HuH-7.5 (cell line): ENCODE measurements around the gene MRPS26.
A peak's percentile ranks its signal among the peaks of the same experiment; 100 is the strongest.
"Not testable (repeated sequence)": the region's sequence is repeated elsewhere in the genome, so short reads cannot be mapped to it uniquely, and the experiment has no call there.

Experiments
- DNase-seq: peaks from one replicate; pipeline ENCODE4 v3.0.0; 2011; ENCODE audit warnings: low spot score

The MRPS26 gene

DNA sequence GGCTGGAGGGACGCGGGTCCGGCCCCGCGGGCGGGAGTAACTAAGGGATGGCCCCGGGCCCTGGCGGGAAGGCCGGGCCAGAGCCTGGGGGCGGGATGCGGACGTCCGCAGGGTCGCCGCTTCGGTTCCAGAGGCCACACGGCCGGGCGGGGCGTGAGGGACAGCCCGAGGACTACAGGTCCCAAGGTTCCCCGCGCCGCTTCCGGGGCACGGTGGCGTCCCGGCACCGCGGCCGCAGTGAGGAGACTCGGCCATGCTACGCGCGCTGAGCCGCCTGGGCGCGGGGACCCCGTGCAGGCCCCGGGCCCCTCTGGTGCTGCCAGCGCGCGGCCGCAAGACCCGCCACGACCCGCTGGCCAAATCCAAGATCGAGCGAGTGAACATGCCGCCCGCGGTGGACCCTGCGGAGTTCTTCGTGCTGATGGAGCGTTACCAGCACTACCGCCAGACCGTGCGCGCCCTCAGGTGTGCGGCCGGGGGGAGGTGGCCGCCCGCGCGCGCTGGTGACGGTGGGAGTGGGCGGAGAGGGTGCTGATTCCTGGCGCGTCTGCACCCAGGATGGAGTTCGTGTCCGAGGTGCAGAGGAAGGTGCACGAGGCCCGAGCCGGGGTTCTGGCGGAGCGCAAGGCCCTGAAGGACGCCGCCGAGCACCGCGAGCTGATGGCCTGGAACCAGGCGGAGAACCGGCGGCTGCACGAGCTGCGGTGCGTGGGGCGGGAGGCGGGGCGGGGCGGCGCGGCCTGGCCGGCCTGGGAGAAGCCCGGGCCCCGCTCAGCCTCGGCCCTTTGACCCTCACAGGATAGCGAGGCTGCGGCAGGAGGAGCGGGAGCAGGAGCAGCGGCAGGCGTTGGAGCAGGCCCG, at the start of gene MRPS26:
MRPS26 (plus strand) TSS at position 237 of the 861 bp plus-strand sequence; CDS start at position 254, 17 bp downstream.
- peak; percentile 96 for DNase-seq

DNA sequence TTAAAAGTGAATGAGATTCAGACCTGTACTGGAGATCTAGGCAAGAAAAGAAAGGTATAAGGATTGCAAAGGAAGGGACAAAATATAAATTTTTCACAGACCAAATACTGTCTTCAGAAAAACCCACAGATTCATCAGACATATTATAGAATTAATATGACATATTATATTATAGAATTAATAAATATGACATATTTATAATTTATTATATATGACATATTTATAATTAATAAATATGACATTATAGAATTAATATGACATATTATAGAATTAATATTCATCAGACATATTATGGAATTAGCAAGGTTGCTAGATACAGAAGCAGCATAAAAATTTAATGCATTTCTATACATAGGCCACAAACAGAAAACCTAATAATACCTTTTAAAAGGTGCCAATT, 47.1 kb upstream of the MRPS26 start:
- DNase-seq, result no peak

GRCh38 chr20:3000852-3001523, 44.9 kb upstream of the MRPS26 start:
- no peak for DNase-seq

GRCh38 chr20:3003416-3003815, 42.4 kb upstream of the MRPS26 start:
- no peak for DNase-seq

GRCh38 chr20:3010985-3011723, 34.7 kb upstream of the MRPS26 start:
- DNase-seq, result no peak

DNA sequence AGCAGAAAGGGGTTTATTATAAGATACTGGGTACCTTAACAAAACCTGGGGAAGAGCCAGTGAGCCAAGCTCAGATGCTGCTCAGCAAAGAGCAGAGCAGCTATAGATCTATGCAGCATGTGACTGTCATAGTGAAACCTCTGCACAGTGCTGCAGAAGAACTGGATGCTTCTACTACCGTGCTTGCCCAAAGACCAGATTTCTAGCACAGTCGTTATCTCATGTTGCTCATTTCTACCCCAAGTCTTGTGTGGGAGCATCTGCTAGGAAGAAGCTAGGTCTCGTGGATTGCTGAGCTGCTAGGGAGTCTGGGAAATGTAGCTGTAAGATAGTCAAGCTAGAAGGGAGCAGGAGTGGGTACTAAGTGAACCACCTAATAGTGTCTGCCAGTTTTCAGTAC, 34.1 kb upstream of the MRPS26 start:
- DNase-seq, result no peak

DNA sequence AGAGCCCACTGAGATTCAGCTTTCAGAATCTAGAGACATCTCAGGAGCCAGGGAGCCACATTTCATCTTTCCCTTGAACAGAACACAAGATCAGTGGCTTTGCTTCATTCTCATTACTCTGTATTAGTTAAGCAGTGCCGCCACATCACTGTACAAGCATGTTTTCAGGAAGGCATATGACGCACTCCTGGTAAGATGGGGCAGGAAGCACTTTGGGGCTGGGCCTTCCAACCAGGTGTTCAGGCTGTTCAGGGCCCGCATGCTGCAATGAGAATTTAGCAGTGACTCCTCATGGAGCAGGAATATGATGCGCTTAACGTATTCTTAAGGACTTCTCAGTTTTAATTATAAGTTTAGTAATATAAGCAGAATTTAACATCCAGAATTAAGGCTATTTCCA, 32.1 kb upstream of the MRPS26 start:
- no peak for DNase-seq

- DNase-seq, result no peak
Measured at GRCh38 chr20:3014179-3014578, 31.7 kb upstream of the MRPS26 start.

DNA sequence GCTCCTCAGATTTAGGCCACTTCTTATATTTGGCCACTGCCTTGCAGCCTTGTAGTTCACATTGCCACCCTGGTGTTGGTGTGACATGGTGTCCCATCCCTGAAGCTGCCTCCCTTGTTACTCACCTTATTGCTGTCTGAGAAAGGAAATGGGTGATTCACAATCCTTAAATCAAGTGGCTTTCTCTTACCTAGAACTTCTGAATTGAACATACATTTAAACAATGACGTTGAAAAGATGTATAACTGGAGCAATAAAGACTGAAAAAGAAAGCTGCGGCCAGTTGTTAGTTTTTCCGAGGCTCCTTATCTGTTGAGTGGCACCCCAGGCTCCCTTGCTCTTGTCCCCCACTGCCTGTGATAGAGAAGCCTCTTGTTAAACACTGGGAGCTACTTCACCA, 31.2 kb upstream of the MRPS26 start:
- no peak for DNase-seq

GRCh38 chr20:3015302-3015701, 30.6 kb upstream of the MRPS26 start:
- DNase-seq, result not testable (repeated sequence)

DNA sequence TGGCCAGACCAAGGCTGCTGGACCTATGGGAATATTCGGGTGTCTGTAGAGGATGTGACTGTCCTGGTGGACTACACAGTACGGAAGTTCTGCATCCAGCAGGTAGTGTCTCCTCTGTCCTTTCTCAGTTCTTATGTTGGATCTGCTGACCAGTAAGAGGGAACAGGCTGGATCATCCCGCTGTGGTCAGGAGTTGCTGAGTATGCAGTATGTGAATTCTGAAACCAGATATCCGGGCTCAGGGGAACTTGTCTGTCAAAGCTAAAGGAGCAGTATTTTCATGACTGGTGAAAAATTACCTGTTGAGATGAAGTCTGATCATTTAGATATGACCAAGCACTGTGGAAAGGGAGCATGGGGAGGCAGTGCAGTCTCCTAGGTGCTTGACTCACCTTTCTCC, 24.5 kb upstream of the MRPS26 start:
- no peak for DNase-seq

DNA sequence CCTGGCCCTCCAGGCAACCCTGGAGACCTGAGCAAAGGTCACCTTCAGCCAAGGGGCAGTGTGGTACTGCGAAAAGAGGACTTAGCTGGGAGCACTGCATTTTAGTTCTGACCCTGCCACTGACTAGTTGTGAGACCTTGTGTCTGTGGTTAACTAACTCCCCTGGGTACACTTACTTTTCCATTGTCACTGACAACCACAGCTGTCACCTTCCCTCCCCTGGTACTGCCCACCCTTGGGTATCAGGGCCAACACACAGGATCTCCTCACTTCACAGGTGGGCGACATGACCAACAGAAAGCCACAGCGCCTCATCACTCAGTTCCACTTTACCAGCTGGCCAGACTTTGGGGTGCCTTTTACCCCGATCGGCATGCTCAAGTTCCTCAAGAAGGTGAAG, 24.1 kb upstream of the MRPS26 start:
- no peak for DNase-seq

DNA sequence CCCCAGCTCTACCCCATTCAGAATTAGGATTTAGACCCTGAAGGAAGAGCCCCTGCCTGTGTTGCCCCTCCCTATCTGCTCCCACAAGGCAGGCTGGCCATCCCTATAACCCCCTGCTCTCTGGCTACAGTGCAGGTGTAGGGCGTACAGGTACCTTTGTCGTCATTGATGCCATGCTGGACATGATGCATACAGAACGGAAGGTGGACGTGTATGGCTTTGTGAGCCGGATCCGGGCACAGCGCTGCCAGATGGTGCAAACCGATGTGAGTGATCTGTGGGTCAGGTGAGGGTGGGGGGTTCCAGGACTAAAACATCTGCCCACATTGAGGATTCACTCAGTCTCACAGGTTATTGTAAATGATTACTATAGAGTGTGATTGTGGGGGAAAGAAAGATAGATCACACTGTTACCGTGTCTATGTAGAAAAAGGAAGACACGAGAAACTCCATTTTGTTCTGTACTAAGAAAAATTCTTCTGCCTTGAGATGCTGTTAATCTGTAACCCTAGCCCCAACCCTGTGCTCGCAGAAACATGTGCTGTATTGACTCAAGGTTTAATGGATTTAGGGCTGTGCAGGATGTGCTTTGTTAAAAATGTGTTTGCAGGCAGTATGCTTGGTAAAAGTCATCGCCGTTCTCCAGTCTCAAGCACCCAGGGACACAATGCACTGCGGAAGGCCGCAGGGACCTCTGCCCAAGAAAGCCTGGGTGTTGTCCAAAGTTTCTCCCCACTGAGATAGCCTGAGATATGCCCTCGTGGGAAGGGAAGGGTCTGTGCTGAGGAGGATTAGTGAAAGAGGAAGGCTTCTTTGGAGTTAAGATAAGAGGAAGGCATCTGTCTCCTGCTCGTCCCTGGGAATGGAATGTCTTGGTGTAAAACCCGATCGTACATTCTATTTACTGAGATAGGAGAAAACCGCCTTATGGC, 23.0 kb upstream of the MRPS26 start:
- DNase-seq, result not testable (repeated sequence)

DNA sequence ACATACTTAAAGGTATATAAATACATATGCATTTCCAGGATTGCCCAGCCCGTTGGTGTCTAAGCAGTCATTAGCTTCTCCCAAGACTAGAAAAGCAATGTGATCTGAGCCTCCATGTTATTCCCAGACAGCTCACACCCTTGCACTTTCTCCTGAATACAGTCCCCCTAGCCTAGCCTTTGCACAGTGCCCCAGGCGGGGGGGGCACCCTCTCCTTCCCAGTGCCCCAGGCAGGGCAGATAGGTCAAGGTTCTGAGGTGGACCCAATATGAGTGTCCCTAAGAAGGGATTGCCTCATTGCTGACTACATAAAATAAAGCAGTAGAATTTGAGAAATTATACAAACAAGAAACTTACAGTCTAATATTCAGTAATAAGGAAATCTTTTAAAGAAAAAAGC, 17.9 kb upstream of the MRPS26 start:
- DNase-seq, result no peak

GRCh38 chr20:3031524-3032147, 14.2 kb upstream of the MRPS26 start:
- no peak for DNase-seq

- no peak for DNase-seq
Measured at GRCh38 chr20:3032624-3033023, 13.2 kb upstream of the MRPS26 start.

- DNase-seq, result no peak
Measured at GRCh38 chr20:3037654-3038053, 8.2 kb upstream of the MRPS26 start.

- no peak for DNase-seq
Measured at GRCh38 chr20:3038454-3038853, 7.4 kb upstream of the MRPS26 start.

DNA sequence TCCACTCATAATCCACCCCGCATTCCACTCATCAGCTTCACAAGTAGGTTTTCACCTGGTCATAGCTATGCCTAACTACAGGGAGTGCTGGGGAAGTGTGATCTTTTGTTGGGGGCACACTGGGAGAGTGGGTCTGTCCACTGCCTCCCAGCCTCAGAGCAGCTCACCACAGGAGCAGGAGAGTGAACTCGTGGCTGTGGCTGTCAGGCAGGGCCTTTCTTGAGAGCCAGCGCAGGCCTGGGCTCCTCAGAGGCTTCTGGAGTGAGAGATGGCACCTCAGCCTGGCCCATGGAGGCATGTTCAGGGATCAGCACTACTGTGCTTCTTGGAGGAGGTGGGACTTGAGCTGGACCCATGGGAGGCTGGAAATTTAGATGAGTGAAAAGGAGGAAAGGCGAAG, 6.4 kb upstream of the MRPS26 start:
- no peak for DNase-seq

DNA sequence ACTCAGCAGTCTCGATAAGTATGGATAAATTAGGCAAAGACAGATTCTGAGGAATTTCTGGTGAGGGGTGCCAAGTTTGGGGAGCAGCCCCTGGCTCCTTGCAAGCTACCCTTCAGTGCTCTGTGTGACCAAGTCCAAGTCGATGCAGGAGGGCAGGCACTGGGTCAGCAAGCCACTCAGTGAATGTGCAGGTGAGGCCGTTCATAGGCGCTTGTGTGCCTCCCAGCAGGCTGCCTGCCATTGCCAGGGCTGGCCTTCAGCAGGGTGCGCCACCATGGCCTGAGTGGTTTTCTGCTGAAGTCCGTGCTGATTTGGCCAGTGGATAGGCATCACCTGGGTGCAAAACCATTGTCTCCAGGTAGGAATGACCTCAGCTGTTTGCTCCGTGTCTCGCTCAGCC, 5.8 kb upstream of the MRPS26 start:
- DNase-seq, result no peak

GRCh38 chr20:3041854-3042409, 3.9 kb upstream of the MRPS26 start:
- no peak for DNase-seq
